ENCODE results near the gene PRKRIP1. TPM values are rescaled to one million over a fixed set of nuclear protein-coding genes. Genes with fewer than 3 reads are reported as not detected.

The PRKRIP1 gene
- total RNA-seq, 2 experiments from 2014 or later = 47.4 to 48.0 TPM

DNA sequence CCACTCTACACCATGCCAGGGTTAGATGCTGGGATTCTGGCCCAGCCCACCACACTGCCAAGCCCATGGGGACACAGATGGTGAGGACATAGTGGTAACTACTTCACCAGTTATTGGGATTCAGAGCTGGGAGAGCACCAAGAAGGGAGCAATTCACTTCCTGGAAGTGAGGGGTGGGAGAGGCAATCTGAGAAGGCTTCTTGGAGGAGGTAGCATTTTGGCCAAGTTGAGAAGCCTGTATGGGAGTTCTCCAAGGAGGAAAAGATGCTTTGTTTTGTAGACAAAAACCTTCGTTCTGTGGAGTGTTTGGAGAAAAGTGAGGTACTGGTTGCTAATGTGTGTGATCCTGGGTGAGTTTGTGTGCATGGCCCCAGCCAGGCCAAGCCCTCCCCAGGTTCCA lies 3.8 kb upstream of the PRKRIP1 start:
- Histone ChIP-seq H3K27ac (ENCODE audit: low read depth in 1 of 2, low read length in 2 of 2) (no peak overlapping the region), H3K9me3 (ENCODE audit: control insufficient read depth in 1 of 2, insufficient read depth in 1 of 2, low read length in 2 of 2) (no peaks in the 10 kb centered on the region), H3K36me3 (ENCODE audit: insufficient read depth, low read length) (peaks cover 9% of the 10 kb centered on the region), H3K4me1 (ENCODE audit: insufficient read depth, low read length) (peaks cover 20% of the 10 kb centered on the region), H3K4me3 (ENCODE audit: low read length) (no peak overlapping the region), H3K27me3 (ENCODE audit: control insufficient read depth in 1 of 2, insufficient read depth in 2 of 2, low read length in 2 of 2) (no peaks in the 10 kb centered on the region)
- Mint-ChIP-seq H3K27me3 (no peaks in the 10 kb centered on the region), H3K9me3 (no peaks in the 10 kb centered on the region), H3K4me3 (no peak overlapping the region), H3K4me1 (ENCODE audit: low read depth) (peaks cover 18% of the 10 kb centered on the region), H3K27ac (no peak overlapping the region), H3K36me3 (ENCODE audit: low read depth) (peaks cover 28% of the 10 kb centered on the region)
- TF ChIP-seq, protein P1, sequence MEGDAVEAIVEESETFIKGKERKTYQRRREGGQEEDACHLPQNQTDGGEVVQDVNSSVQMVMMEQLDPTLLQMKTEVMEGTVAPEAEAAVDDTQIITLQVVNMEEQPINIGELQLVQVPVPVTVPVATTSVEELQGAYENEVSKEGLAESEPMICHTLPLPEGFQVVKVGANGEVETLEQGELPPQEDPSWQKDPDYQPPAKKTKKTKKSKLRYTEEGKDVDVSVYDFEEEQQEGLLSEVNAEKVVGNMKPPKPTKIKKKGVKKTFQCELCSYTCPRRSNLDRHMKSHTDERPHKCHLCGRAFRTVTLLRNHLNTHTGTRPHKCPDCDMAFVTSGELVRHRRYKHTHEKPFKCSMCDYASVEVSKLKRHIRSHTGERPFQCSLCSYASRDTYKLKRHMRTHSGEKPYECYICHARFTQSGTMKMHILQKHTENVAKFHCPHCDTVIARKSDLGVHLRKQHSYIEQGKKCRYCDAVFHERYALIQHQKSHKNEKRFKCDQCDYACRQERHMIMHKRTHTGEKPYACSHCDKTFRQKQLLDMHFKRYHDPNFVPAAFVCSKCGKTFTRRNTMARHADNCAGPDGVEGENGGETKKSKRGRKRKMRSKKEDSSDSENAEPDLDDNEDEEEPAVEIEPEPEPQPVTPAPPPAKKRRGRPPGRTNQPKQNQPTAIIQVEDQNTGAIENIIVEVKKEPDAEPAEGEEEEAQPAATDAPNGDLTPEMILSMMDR (IDR thresholded peaks at IDR 0.05) = no peak
- DNase-seq = no peak
- ATAC-seq (ENCODE audit: poor library complexity) = no peak
- POLR2A ChIA-PET = interaction anchor here (0.5 to 0.6 kb wide), 2 partner anchors 8 to 72 kb away, joined by 3 read pairs; no protein-coding TSS in a partner anchor
- intact Hi-C loops (cut with DNase I, micrococcal nuclease) = loop anchor here in 1 of 2 experiments (5.0 kb wide), 1 partner anchor 850 kb away; no protein-coding TSS in a partner anchor
- CTCF ChIA-PET = interaction anchor here (0.9 kb wide), 1 partner anchor 13 kb away, joined by 4 read pairs; no protein-coding TSS in a partner anchor

DNA sequence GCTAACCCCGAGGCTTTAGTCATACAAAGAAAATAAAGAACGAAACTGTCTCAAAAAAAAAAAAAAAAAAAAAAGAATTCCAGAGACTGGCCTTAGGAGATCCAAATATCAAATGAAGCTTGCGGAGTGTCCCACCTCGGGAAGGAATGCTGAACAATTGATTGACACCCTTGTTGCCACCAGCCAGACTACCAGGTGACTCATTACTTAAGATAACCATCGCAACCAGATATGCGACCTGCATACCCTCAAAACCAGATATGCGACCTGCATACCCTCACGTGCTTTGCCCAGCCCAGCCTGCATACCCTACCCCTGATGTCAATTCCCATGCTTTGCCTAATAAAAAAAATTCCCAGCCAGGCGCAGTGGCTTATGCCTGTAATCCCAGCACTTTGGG lies 2.7 kb upstream of the PRKRIP1 start:
- DNase-seq (no peak), ATAC-seq (ENCODE audit: poor library complexity) (no peak)
- intact Hi-C loops (cut with DNase I, micrococcal nuclease) = loop anchor here in 1 of 2 experiments (5.0 kb wide), 1 partner anchor 851 kb away; no protein-coding TSS in a partner anchor
- Histone ChIP-seq H3K9me3 (ENCODE audit: control insufficient read depth in 1 of 2, insufficient read depth in 1 of 2, low read length in 2 of 2) (no peaks in the 10 kb centered on the region), H3K27ac (ENCODE audit: low read depth in 1 of 2, low read length in 2 of 2) (no peak overlapping the region), H3K4me3 (ENCODE audit: low read length) (no peak overlapping the region), H3K36me3 (ENCODE audit: insufficient read depth, low read length) (peaks cover 9% of the 10 kb centered on the region), H3K4me1 (ENCODE audit: insufficient read depth, low read length) (peaks cover 25% of the 10 kb centered on the region), H3K27me3 (ENCODE audit: control insufficient read depth in 1 of 2, insufficient read depth in 2 of 2, low read length in 2 of 2) (no peaks in the 10 kb centered on the region)
- Mint-ChIP-seq H3K36me3 (ENCODE audit: low read depth) (peaks cover 26% of the 10 kb centered on the region), H3K9me3 (no peaks in the 10 kb centered on the region), H3K4me3 (no peak overlapping the region), H3K27me3 (no peaks in the 10 kb centered on the region), H3K4me1 (ENCODE audit: low read depth) (peaks cover 20% of the 10 kb centered on the region), H3K27ac (peak overlapping the region; percentile 20)
- TF ChIP-seq, protein P1 (IDR thresholded peaks at IDR 0.05) = no peak
- POLR2A ChIA-PET = interaction anchor here (0.6 kb wide), 1 partner anchor 106 kb away, joined by 3 read pairs; no protein-coding TSS in a partner anchor
- CTCF ChIA-PET = interaction anchor here (0.8 kb wide), 1 partner anchor 114 kb away, joined by 5 read pairs; no protein-coding TSS in a partner anchor

DNA sequence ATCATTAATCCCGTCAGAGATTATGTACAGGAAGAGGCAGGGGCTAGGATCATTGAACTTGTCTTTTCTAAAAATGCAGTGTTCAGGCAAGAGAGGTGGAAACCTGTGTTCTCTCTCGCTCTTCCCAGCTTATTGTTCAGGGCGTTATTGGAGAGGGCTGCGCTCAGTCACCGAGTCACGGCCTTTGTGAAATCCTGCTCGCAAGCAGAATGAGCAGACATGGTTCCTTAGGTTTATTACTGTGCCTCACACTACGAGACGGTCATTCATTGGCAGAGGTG lies 631 bp upstream of the PRKRIP1 start:
- ATAC-seq (ENCODE audit: poor library complexity) (no peak), DNase-seq (no peak)
- peak overlapping the region; percentile 79 to 91 for H3K27ac ChIP-seq (ENCODE audit: low read depth in 1 of 2, low read length in 2 of 2)
- peak overlapping the region; percentile 98 for H3K27ac Mint-ChIP-seq
- H3K27me3 ChIP-seq (ENCODE audit: control insufficient read depth in 1 of 2, insufficient read depth in 2 of 2, low read length in 2 of 2) = no peaks in the 10 kb centered on the region
- H3K9me3 ChIP-seq (ENCODE audit: control insufficient read depth in 1 of 2, insufficient read depth in 1 of 2, low read length in 2 of 2) = no peaks in the 10 kb centered on the region
- peaks cover 20% of the 10 kb centered on the region for H3K4me1 Mint-ChIP-seq (ENCODE audit: low read depth)
- H3K4me1 ChIP-seq (ENCODE audit: insufficient read depth, low read length) = peaks cover 25% of the 10 kb centered on the region
- POLR2A ChIA-PET = interaction anchor here (0.5 to 4.1 kb wide), 16 partner anchors 9 to 1965 kb away, joined by 3 to 26 read pairs (median 6); partner anchors contain the start of genes IFT22, ORAI2 and SH2B2
- H3K36me3 Mint-ChIP-seq (ENCODE audit: low read depth) = peaks cover 45% of the 10 kb centered on the region
- no peaks in the 10 kb centered on the region for H3K9me3 Mint-ChIP-seq
- TF ChIP-seq, protein P1 (IDR thresholded peaks at IDR 0.05) = no peak
- intact Hi-C loops (cut with DNase I, micrococcal nuclease) = loop anchor here in 1 of 2 experiments (5.0 kb wide), 1 partner anchor 37 kb away; the partner anchor contains the start of gene ORAI2
- H3K4me3 Mint-ChIP-seq = peak overlapping the region; percentile 95
- peaks cover 28% of the 10 kb centered on the region for H3K36me3 ChIP-seq (ENCODE audit: insufficient read depth, low read length)
- CTCF ChIA-PET = interaction anchor here (0.6 to 1.5 kb wide), 4 partner anchors 9 to 40 kb away, joined by 3 to 6 read pairs (median 3); no protein-coding TSS in a partner anchor
- H3K27me3 Mint-ChIP-seq = no peaks in the 10 kb centered on the region
- peak overlapping the region; percentile 79 for H3K4me3 ChIP-seq (ENCODE audit: low read length)

All from CD4-positive, alpha-beta T cell (primary cell).